Fibroblast of skin of left quadriceps (primary cell): ENCODE data around the gene MDC1.

Experiments
- DNase-seq, 2 experiments: peaks; one replicate each; pipeline ENCODE4 v3.0.0-alpha.2; 2013; ENCODE audit warnings: low read depth in 2 of 2

MDC1 gene

DNA sequence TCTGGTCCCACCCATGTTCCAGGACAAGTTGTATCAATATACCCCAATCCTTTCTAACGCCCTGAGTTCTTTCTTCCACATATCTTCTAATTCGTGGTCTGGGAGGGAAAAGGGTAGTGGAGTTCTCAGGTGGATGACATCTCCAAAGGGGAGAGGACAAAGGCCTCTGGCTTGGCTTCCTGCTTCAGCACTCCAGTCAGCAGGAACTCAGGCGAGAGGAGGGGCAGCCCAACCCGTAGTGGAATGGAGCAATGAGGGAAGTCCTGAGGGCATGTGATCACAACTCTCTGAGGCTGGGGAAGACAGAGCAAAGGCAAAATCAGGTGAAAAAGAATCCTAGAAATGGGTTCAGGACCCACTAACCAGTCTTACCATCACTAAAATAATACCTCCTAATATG, 16.7 kb downstream of the MDC1 start:
- DNase-seq: no peak

DNA sequence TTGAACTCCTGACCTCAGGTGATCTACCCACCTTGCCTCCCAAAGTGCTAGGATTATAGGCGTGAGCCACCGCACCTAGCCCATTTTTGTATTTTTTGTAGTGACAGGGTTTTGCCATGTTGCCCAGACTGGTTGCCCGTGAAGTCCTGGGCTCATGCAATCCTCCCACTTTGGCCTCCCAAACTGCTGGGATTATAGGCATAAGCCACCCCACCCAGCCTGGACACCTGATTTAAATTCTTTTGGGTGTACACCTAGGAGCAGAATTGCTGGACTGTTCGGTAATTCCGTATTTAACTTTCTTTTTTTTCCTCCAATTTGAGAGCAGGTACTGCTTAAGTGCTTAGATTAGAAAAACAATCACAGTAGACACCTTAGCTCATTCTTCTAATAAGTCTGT, 20.6 kb downstream of the MDC1 start:
- DNase-seq: no peak

DNA sequence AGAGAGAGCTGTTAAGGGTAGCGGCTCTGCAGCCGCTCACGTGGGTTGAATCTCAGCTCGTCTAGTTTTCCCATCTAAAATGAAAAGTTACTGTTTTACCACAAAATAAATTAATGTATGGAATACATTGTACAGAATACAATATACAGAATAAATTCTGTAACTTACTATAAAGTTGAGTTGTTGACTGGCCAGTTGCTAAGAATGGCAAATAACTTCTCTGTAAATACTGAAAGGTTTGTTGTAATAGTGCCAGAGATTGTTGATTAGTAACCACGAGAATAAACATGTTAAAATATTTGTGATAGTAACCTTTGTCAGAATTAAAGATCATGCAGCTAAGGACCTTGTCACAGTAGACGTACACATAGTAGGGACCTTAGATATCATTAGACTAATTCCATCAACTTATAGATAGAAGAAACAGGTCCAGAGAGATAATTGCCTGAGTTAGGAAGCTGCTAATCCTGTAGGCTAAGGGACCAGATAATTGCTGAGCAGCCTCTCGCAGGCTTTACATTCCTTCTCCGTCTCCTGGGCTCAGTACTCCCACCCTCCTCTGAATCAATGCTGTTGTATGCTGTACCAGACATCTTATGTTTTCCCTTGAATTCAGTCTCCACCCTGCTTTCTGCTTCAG, 25.8 kb downstream of the MDC1 start:
- no peak for DNase-seq

DNA sequence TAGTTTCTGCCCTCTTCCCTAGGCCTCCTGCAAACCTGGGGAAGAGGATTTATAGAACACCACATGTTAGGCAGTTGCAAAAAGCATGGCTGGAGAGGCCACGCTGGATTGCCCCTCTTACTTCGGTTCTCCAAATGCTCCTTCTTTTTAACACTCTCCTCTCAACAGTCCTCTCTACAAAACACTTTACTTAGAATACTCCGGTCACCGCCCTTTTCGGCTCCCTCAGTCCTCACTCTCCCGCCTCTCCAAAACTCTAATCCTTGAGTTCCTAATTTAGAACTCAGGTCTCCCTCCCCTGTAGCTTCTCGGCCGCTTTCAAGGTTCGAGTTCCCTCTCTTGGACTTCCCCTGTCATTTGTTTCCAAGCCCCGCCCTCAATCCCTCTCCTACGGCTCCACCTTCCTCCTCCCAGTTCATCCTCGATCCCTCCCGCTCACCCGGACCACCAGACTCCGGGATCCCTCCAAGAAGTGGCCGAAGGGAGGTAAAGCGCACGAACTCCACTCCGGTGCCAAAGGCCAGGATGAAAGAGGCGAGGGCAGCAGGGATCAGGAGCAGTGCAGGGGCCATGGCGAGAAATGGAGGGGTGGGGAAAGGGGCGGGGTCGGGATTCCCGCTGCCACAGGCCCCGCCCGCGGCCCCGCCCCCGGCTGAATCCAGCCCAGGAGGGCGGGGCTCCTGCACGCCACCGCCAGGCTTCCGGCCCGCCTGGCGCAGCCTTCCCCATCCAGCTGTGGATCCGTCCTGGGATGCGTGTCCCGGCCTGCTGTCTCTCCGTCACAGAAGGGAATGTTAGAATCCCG, 26.5 kb downstream of the MDC1 start, which contains the start of gene NRM:
NRM (minus strand) TSS at position 582 of the 805 bp plus-strand sequence; CDS start at position 572, 10 bp downstream.
- peak; percentile 59 to 62 for DNase-seq

DNA sequence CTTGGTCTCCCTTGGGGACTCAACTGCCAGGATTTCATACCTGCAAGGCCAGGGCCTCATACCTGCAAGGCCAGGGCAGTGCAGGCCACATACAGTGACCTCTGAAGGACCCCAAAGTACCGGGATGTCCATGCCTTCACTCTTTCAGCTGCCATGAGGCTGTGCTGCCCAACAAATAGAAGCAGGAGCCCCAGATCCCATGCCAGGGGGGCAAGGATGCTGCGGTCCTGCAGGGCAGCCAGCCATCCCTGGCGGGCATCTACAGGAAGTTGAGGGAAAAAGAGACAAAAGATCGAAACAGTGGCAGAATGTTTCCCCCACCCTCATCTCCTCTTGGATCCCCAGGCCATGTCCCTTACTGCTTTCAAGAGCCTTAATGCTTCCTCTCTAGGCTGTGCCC, 27.1 kb downstream of the MDC1 start:
- no peak for DNase-seq

DNA sequence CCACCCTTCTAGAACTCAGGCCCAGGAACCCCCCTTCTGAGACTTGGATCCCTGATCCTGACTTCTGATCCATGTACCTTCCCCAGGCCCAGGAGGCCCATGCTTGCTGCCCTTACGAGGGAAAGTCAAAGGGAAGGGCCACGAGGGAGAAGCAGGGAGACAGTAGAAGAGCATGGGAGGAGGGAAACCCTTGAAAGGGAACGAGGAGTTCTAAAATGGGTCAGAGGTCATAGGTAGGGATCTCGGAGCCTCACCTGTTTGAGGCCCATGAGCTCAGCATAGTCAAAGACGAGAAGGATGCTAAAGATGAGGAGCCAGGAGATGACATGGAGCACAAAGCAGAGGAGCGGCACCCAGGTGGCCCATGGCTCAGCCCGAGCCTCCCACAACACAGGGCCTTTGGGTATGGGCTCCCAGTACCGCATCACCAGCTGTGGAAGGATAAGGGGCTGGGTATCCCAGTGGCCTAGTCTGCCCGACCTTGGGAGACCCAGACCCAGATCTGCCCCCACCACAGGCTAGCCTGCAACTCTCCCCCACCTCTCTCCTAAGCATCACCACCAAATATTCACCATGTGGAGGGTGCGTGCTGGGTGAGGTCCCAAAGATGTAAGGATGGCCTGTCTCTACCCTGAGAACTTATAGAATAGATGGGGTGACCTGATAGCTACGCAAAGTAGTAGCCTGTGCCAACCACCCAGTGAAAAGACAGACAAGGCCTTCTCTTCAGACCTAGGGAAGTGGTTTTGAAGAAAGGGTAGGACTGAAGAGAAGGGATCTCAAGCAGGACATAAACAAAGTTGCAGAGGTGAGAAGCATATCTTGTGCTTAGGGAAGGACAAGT, 27.8 kb downstream of the MDC1 start:
- DNase-seq: no peak

DNA sequence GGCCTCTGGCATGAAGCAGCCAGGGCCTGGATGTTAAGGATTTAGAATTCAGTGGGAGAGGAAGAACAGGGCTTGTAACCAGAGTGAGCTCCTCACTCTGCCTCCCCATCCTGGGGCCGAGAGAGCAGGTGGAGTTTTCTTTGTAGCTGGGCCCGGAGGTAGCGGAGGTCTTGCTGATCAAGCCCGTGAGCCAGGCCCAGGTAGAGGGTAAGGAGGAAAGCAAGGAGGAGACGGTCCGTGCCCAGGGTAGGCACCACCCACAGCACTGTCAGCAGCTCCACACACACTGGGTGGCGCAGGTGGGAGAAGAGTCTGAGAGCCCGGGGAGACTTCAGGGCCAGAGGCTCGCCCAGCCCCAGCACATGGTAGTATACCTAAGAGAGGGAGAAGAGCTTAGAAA, 28.5 kb downstream of the MDC1 start:
- DNase-seq: no peak

DNA sequence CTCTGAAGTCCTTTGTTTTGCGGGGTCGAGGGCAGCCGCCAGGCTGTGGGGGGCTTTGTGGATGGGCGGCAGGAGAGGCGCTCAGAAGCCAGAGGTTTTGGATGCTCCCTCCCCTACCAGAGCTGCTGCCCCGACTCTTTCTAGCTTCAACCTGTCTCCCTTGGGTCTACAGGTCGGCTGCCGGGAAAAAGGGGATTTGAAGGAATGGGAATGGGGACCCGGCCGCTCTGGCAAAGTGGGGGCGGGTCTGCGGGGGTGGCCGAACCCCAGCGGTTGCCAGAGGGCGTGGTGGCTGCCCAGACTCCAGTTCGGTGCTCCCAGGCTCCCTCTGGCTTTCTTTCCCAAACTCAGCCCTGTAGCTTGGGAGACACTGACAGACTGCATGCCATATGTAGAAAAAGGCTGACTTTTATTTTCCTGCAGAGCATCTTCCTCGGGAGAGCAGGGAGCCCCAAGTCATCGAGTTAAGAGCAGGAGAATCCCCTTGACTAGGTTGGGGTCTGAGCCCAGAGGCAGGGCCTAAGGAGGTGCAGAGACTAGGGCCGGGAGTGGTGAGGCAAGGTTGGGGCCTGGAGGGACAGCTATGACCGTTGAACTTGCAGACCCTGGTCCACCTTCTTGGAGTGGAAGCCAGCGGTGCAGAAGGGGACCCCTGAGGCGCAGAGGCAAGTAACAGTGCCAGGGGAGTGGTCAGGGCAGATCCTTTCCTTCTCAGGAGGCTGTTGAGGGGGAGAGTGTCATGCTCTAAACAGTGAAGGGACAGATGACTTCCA, 29.2 kb downstream of the MDC1 start:
- peak in 1 of 2 experiments; percentile 14 for DNase-seq

DNA sequence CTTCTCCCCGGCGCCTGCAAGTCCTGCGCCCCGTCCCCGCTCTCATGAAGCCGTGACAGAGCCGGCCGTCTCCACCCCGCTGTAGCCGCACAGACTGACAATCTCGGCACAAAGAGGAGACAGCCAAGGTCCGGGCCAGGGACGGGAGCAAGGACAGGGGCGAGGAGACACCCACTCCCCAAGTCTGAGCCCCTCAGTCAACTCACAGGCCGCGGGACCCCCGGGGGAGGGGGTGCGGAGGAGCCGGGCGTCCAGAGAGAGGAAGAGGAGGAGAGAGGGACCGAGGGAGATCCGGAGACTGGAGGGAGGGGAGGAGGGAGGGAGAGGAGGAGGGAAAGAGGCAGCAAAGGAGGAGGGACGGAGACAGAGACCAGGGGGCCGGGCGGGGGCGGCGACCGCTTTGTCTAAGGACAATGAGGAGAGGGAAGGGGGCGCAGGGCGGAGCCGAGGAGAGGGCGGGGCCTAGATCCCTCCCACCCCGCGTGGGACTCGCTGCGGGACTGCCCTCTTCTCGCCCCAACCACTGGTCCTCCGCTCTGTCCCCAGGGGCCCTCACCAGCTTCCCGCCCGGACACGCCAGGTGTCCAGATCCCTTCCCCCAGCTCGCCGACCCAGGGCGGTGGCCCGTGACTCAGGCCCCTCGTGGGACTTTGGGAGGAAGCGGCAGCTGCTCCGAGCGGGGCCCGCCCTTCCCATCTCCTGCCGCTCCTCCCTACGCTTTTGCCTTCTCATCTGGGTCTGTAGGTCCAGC, 30.0 kb downstream of the MDC1 start:
- DNase-seq: peak; percentile 86 to 89

DNA sequence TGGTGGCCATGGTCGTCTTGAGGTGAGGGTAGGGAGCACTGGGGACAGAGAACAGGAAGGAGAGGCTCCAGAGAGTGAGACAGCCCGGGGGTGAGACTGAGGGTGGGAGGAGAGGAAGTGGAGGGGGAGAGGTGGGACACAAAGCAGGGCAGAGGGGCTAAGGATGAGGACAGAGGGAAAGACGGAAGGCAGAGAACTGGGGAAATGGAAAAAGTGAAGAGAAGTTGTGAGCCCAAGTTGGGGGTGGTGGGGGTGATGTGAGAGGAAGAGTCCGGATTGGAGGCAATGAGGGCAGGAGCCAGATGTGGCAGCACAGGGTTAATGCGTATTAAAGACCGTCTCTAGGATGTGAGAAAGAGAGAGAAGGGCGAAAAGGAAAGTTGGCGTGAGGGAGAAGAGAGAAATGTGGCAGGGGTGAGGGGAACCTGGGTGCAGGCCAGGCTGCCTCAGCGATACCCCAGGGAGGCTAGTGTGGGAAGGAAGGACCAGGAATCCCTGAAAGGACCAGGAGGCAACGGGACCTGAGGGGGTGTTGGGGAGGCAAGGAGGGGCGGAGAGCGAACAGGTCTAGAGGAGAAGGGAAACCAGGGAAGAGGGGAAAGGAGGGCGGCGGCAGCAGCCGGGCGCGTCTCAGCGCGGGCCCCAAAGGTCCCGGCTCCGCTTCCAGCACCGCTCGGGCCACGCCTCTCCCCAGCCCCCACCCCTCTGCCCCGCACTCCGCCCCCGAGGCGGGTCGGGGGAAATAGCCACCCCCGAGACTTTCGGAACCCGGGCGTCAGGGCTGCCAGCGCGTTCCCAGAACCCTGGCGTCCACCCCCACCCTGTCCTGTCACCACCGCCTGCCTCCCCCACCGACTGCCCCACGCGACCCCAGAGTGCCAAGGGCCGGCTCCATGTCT, 30.8 kb downstream of the MDC1 start, which contains the start of gene PPP1R18:
PPP1R18 (minus strand) TSS at position 637 of the 899 bp plus-strand sequence; CDS start at position 10, 627 bp downstream.
- peak in 1 of 2 experiments; percentile 23 for DNase-seq

DNA sequence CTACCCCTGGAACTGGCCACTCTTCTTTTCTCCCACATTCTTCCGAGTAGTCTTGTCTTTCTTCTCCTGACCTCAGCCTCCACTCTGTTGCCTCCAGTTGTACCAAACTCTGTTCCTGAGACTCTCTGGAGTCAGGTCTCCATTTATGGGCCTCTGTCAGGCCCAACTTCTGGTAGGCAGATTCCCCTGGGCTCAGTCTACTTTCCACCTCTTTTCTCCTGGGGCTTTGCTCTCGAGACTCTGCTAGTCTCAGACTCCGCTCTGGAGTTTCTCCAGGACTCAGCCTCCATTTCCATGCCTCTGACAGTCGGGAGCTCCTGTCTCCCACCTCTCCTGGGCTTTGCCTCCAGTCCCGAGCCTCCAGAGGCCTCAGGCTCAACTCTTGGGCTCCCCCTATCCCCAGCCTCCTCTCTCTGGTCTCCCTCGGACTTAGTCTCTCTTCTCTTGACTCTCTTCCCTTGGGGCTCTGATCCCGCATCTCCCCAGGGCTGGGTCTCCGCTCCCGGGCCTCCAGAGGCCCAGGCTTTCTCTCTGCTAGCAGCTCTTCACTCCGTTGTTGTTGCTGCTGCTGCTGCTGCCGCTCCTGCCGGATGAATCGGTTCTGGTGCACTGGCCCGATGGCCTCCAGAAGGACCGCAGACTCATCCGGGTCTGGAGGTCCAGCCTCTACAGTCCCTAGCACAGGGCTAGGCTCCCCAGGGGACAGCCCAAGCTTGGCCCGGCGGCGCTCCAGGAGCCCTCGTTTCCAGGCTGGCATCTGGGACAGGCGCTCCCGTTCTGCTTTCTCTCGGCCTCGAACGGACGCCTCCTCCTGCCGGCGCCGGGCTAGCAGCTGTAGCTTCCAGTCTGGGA, 31.7 kb downstream of the MDC1 start:
- no peak for DNase-seq

DNA sequence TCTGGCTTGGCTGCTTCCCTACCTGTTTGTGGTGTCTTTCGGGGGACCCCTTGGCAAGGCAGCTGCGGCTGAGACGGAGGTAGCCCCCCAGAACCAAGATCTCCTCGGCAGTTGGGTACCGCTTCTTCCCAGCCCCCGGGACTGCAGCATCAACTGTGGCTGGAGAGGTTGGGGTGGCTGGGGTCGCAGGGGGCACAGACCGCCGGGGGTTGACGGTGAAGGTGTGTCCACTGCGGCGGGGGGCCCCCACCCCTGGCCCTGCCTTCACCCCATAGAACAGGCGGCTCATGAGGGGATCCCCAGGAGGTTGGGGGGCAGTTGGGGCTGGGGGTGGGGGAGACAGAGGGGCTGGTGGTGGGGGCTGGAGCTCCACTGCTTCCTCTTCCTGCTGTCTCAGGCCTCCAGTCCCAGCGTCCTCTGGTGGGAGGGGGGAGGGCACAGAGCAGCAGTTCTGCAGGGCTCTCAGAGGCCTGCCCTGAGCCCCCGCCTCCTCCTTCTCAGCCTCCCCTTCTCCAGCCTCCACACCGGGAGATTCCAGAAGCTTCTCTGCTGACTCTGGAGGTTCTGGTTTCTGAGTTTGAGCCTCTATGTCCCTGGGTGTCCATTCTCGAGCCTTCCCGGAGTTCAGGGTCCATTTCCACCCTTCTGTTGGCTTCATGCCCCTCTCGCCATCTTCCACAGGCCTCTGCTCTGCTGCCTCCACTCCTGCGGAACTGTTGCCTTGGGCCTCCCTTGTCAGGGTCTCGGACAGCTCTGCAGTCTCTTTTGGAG, 32.5 kb downstream of the MDC1 start:
- DNase-seq: no peak

DNA sequence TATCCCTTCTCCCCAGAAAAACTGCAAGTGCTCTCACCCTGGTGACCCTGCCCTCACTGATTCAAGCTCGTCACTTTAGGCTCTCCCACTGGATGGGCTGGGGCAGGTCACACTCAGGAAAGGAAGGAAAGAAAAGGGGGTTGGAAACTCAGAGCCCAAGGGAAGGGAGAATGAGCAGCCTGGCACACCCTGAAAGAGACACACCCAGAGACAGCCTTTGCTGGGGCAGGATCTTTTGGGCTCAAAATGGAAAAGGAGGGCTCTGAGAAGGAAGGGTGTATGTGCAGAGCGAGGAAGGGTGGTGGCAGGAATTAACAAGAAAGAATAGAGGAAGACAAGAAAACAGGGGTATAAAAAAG, 33.1 kb downstream of the MDC1 start:
- DNase-seq: no peak

DNA sequence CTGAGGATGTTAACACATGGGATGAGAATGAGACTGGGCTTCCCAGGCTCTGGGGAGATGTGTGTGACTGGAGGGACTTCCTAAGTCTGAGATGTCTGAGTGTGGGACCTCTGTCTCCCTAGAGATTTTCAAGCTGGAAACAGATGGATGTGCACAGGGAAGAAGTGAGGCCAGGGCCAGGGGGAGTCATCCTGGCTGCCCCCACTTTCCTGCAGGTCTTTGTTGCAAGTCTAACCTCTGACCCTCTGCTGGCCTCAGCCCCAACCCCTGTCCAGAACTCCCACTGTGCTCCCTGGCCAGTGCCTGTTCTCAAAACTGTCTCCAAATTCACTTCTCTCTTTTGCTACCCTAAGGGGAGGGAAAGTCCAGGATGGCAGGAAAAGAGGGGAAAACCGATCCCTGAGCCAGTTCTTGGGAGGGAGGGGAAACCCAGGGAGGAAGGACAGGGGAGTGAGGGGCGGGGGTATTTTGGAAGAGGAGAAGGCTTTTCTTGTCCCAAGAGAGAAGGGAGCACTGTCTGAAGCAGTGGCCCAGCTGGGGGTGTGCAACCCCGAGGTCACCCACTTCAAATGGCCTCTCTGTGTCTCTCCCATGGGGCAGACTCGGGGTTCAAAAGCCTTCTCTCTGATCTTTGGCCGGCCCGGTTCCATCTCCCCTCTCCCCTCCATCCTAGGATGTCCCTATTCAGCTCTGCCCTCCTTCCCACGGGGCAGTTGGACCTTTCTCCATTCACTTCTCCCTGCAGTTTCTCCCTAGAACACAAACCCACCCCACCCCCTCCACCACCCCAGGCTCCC, 33.7 kb downstream of the MDC1 start:
- DNase-seq: no peak

DNA sequence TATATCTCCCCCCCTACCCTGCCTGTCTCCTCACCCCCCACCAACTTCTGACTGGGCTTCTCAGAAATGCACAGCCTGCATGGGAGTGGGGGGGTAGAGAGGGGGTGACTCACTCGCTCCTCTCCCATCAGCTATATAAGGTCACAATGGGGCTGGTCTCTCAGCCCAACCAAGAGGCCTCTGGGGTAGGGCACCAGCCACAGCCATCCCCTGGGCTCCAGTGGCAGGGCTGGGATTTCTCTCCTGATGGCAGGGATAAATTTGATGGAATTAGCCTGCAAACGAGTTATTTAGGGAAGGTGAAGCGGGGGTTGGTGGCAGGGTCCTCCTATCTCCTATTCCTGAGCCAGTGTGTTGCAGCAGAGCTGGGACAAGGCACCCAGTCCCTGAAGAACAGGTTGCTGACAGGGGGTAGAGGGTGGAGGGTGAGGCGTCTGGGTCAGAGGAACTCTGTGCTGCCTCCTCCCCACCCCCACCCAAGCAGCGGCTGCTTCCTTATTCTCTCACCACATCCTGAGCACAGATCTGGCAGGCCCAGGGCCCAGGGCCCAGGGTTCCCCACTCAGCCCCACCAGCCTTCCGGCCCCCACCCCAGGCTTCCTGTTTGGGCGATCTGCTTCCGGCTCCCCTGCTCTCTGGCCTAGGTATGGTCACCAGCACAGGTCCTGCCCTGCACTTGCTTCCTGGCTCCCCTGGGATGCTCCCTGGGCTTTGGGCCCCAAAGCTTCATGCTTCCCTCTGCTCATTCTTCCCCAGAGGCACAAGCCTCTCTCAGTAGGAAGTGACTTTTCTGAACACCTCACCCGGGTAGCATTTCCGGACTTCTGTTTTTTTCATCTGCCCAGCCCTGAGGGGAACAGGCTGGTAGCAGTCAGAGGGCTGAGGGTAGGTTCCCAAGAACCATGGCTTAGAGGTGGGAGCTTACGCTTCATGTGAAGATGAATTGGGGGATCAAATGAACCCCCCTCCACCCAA, 34.7 kb downstream of the MDC1 start:
- DNase-seq: peak; percentile 73 to 75

DNA sequence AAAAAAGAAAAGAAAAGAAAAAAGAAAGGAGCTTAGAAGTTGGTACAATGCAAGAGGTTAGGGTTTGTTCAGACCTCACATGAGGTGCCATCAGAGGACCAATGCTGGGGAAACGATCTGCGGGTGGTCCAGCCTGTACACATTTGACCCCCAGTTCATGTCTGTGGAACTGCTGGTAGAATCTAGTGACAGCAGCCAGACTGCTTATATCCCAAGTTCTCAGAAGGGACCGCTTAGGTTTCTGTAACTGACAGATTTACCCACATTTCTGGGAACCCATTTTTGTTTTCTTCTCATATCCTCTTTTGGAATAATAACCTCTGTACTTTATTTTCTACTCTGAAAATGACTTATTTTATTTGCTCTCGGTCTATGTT, 35.3 kb downstream of the MDC1 start:
- DNase-seq: no peak
